SW480 (cell line): Measurements from ENCODE around the gene CALCB.
A peak's percentile ranks its signal among the peaks of the same experiment; 100 is the strongest.

Source experiments
- DNase-seq: peaks from one replicate; pipeline ENCODE4 v3.0.0-alpha.2; 2016; ENCODE audit warnings: low spot score

CALCB gene

GRCh38 chr11:15074206-15075161 lies 1.1 kb downstream of the CALCB start:
- peak; percentile 85 for DNase-seq

- DNase-seq: no peak
Observed at GRCh38 chr11:15075162-15075526, 1.8 kb downstream of the CALCB start.

- DNase-seq: no peak
Observed at GRCh38 chr11:15091175-15091574, 17.8 kb downstream of the CALCB start.

- no peak for DNase-seq
Observed at GRCh38 chr11:15091625-15092024, 18.2 kb downstream of the CALCB start.

- DNase-seq: no peak
Observed at GRCh38 chr11:15093432-15093831, 20.0 kb downstream of the CALCB start.

GRCh38 chr11:15095736-15096228 lies 22.4 kb downstream of the CALCB start:
- DNase-seq: no peak

- no peak for DNase-seq
Observed at GRCh38 chr11:15097411-15097810, 24.0 kb downstream of the CALCB start.

GRCh38 chr11:15099267-15099666 lies 25.9 kb downstream of the CALCB start:
- DNase-seq: no peak

- peak; percentile 56 for DNase-seq
Observed at GRCh38 chr11:15101072-15101709, 27.8 kb downstream of the CALCB start.

- no peak for DNase-seq
Observed at GRCh38 chr11:15104166-15104565, 30.8 kb downstream of the CALCB start.

GRCh38 chr11:15106201-15106965 lies 33.0 kb downstream of the CALCB start:
- DNase-seq: peak; percentile 54

- DNase-seq: no peak
Observed at GRCh38 chr11:15107730-15108515, 34.5 kb downstream of the CALCB start.

- no peak for DNase-seq
Observed at GRCh38 chr11:15108592-15109130, 35.3 kb downstream of the CALCB start.

GRCh38 chr11:15109602-15110001 lies 36.2 kb downstream of the CALCB start:
- no peak for DNase-seq

- no peak for DNase-seq
Observed at GRCh38 chr11:15111215-15111614, 37.8 kb downstream of the CALCB start.

- no peak for DNase-seq
Observed at GRCh38 chr11:15112131-15112541, 38.7 kb downstream of the CALCB start.

GRCh38 chr11:15113381-15113780 lies 40.0 kb downstream of the CALCB start:
- no peak for DNase-seq

- no peak for DNase-seq
Observed at GRCh38 chr11:15114501-15115475, 41.4 kb downstream of the CALCB start, which contains the start of gene INSC. TSS of gene INSC (plus strand) at chr11:15114923. CDS start at chr11:15149175, 34,252 bp downstream.

GRCh38 chr11:15115686-15116085 lies 42.3 kb downstream of the CALCB start:
- no peak for DNase-seq

GRCh38 chr11:15117751-15118150 lies 44.4 kb downstream of the CALCB start:
- DNase-seq: no peak
